NB4 (cell line): ENCODE measurements around the gene NKX2-4.

Experiments
- DNase-seq: peaks from one replicate; pipeline ENCODE4 v3.0.0; 2010; ENCODE audit warnings: low read depth
- H3K4me3 ChIP-seq: one replicate; pipeline ENCODE4 v1.5.1; 2011; ENCODE audit warnings: mild to moderate bottlenecking, low read depth, low read length, moderate library complexity
- CTCF ChIP-seq: IDR thresholded peaks from one replicate; pipeline ENCODE4 v1.5.1; 2012; ENCODE audit warnings: low read depth, low read length
- MAX ChIP-seq: IDR thresholded peaks from 2 replicates; pipeline ENCODE4 v1.6.1; 2011; ENCODE audit warnings: low read depth, low read length
- MYC ChIP-seq: IDR thresholded peaks from 2 replicates; pipeline ENCODE4 v1.6.1; 2011; ENCODE audit warnings: low read depth, low read length
- POLR2A ChIP-seq: IDR thresholded peaks from 2 replicates; pipeline ENCODE4 v1.6.1; 2011; ENCODE audit warnings: mild to moderate bottlenecking; ENCODE audit not compliant: insufficient read length; ENCODE audit errors: extremely low read depth

The NKX2-4 gene

GRCh38 chr20:21399005-21399475, 1.7 kb upstream of the NKX2-4 start:
- no peak for DNase-seq
- H3K4me3 ChIP-seq, result no peak overlapping the region
- no peak for TF ChIP-seq MYC
- no peak for TF ChIP-seq POLR2A
- no peak for TF ChIP-seq CTCF
- TF ChIP-seq MAX, result no peak

- H3K4me3 ChIP-seq, result no peak overlapping the region
- no peak for DNase-seq
- TF ChIP-seq CTCF (no peak), POLR2A (no peak), MYC (no peak)
These were observed 1.0 kb upstream of the NKX2-4 start for GRCh38 chr20:21398109-21399004.

- DNase-seq, result no peak
- TF ChIP-seq POLR2A, result no peak
- TF ChIP-seq MYC, result no peak
- TF ChIP-seq CTCF, result no peak
- TF ChIP-seq MAX, result no peak
- H3K4me3 ChIP-seq, result no peak overlapping the region
These were observed 556 bp downstream of the NKX2-4 start for GRCh38 chr20:21396599-21397340.

GRCh38 chr20:21395666-21396598, 1.4 kb downstream of the NKX2-4 start:
- no peak overlapping the region for H3K4me3 ChIP-seq
- TF ChIP-seq CTCF (no peak), POLR2A (no peak)
- DNase-seq, result no peak

GRCh38 chr20:21395051-21395665, 2.2 kb downstream of the NKX2-4 start:
- DNase-seq, result no peak
- no peak overlapping the region for H3K4me3 ChIP-seq
- TF ChIP-seq MAX (no peak), CTCF (no peak), POLR2A (no peak), MYC (no peak)
